ENCODE measurements around the gene SHROOM2.
"Not testable (repeated sequence)": the region's sequence is repeated elsewhere in the genome, so short reads cannot be mapped to it uniquely, and the experiment has no call there.

The SHROOM2 gene

GRCh38 chrX:9845578-9845952, 59.3 kb downstream of the SHROOM2 start:
- DNase-seq (no peak), ATAC-seq (no peak)
- H3K9me3 Mint-ChIP-seq = no peaks in the 10 kb centered on the region
- H3K4me1 Mint-ChIP-seq = peaks cover 13% of the 10 kb centered on the region
- no peak overlapping the region for H3K27ac Mint-ChIP-seq
- H3K4me3 Mint-ChIP-seq = no peak overlapping the region
- H3K27me3 Mint-ChIP-seq = peaks cover 41% of the 10 kb centered on the region

GRCh38 chrX:9846631-9847030, 60.4 kb downstream of the SHROOM2 start:
- DNase-seq = no peak
- H3K9me3 Mint-ChIP-seq = no peaks in the 10 kb centered on the region

GRCh38 chrX:9847071-9847470, 60.8 kb downstream of the SHROOM2 start:
- DNase-seq (no peak), ATAC-seq (no peak)
- Mint-ChIP-seq H3K27ac (no peak overlapping the region), H3K9me3 (no peaks in the 10 kb centered on the region), H3K27me3 (peaks cover 41% of the 10 kb centered on the region), H3K4me3 (no peak overlapping the region), H3K4me1 (peaks cover 13% of the 10 kb centered on the region)

More at GRCh38 chrX:9846631-9847030, 60.4 kb downstream of the SHROOM2 start:
- Mint-ChIP-seq H3K27ac (no peak overlapping the region), H3K27me3 (peaks cover 41% of the 10 kb centered on the region), H3K4me1 (peaks cover 13% of the 10 kb centered on the region), H3K4me3 (no peak overlapping the region)
- no peak for ATAC-seq

DNA sequence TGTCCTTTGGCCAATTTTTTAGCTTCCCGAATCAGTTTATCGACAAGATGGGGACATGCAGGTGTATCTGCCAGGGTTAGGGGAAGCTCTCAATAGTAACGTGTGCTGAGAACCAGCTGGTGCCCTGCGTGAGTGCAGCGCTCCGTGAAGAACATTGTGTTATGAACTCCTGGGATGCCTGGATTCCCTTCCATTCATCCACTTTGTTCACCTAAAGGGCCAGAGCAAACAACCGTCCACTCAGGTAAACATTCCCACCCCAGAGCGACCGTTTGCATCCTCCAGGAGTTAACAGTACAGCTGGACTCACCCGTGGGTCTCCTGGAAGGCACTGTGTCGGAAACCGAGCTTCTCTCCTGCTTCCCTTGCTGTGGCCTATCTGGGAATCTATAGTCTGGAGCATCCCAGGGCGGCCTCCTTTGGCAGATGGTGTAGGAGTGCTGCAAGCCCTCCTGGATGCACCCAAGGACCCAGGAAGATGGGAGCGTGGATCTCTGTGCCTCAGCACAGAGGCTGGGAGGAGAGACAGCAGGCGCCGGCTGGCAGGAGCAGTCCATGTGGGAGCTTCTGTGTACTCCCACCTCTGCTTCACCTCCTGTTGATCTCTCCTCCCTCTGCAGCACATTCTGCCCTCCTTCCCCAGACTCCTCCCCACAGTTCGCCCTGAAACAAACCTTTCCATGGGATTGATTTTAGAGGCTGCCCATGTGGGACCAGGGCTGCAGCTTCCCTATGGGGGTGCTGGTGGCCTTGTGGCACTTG, 62.7 kb downstream of the SHROOM2 start:
- no peak overlapping the region for H3K4me3 Mint-ChIP-seq
- no peaks in the 10 kb centered on the region for H3K9me3 Mint-ChIP-seq
- ATAC-seq (no peak), DNase-seq (no peak)
- H3K4me1 Mint-ChIP-seq = no peaks in the 10 kb centered on the region
- no peak overlapping the region for H3K27ac Mint-ChIP-seq
- H3K27me3 Mint-ChIP-seq = peaks cover 27% of the 10 kb centered on the region

- Mint-ChIP-seq H3K9me3 (no peaks in the 10 kb centered on the region), H3K27ac (no peak overlapping the region), H3K4me1 (no peaks in the 10 kb centered on the region), H3K27me3 (peaks cover 23% of the 10 kb centered on the region), H3K4me3 (no peak overlapping the region)
- DNase-seq (no peak), ATAC-seq (no peak)
These were observed 65.7 kb downstream of the SHROOM2 start for GRCh38 chrX:9851890-9852289.

GRCh38 chrX:9853307-9853706, 67.1 kb downstream of the SHROOM2 start:
- ATAC-seq = no peak
- H3K27ac Mint-ChIP-seq = no peak overlapping the region

GRCh38 chrX:9855561-9856283, 69.5 kb downstream of the SHROOM2 start:
- no peak overlapping the region for H3K27ac Mint-ChIP-seq
- no peak overlapping the region for H3K4me3 Mint-ChIP-seq
- H3K9me3 Mint-ChIP-seq = no peaks in the 10 kb centered on the region
- peaks cover 16% of the 10 kb centered on the region for H3K27me3 Mint-ChIP-seq
- no peak for DNase-seq
- ATAC-seq = no peak
- no peaks in the 10 kb centered on the region for H3K4me1 Mint-ChIP-seq

More at GRCh38 chrX:9853307-9853706, 67.1 kb downstream of the SHROOM2 start:
- H3K4me1 Mint-ChIP-seq = no peaks in the 10 kb centered on the region
- no peak for DNase-seq
- no peaks in the 10 kb centered on the region for H3K9me3 Mint-ChIP-seq
- no peak overlapping the region for H3K4me3 Mint-ChIP-seq
- H3K27me3 Mint-ChIP-seq = peaks cover 19% of the 10 kb centered on the region

DNA sequence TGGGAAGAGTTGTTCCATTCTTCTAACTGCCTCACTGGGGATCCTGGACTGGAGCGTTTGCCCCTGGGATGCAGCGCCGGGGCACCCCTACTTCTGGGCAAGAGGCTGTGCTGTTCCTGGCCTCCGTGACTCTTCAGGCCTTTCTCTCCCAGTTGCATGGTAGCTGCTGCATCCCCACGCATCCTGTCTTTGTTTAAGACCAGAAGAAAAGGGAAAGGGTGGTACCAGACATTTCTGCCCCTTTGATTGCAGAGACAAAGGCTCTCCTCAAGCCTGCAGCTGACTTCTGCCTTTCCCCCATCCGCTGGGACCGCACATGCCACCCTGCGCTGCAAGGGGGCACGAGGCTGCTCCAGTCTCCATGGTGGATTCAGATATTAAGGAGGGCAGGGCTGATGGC, 70.4 kb downstream of the SHROOM2 start:
- Mint-ChIP-seq H3K4me1 (no peaks in the 10 kb centered on the region), H3K4me3 (no peak overlapping the region), H3K9me3 (no peaks in the 10 kb centered on the region), H3K27ac (no peak overlapping the region), H3K27me3 (peaks cover 16% of the 10 kb centered on the region)
- DNase-seq = no peak
- ATAC-seq = no peak

- DNase-seq (no peak), ATAC-seq (no peak)
- Mint-ChIP-seq H3K27ac (no peak overlapping the region), H3K27me3 (peaks cover 16% of the 10 kb centered on the region), H3K4me3 (no peak overlapping the region), H3K9me3 (no peaks in the 10 kb centered on the region), H3K4me1 (no peaks in the 10 kb centered on the region)
These were observed 71.6 kb downstream of the SHROOM2 start for GRCh38 chrX:9857575-9858474.

DNA sequence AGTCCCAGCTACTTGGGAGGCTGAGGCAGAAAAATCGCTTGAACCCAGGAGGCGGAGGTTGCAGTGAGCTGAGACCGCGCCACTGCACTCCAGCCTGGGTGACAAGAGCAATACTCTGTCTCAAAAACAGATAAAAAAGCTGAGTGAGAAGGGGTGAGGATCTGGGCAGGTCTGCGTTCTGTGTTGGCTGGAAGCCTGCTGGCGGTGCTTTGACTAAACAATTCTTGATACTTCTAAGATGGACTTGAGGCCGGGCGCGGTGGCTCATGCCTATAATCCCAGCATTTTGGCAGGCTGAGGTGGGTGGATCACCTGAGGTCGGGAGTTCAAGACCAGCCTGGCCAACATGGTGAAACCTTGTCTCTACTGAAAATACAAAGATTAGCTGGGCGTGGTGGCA, 72.5 kb downstream of the SHROOM2 start:
- not testable (repeated sequence) for H3K4me1 Mint-ChIP-seq, H3K9me3 Mint-ChIP-seq, H3K27ac Mint-ChIP-seq, H3K4me3 Mint-ChIP-seq, ATAC-seq, DNase-seq
- peaks cover 16% of the 10 kb centered on the region for H3K27me3 Mint-ChIP-seq

DNA sequence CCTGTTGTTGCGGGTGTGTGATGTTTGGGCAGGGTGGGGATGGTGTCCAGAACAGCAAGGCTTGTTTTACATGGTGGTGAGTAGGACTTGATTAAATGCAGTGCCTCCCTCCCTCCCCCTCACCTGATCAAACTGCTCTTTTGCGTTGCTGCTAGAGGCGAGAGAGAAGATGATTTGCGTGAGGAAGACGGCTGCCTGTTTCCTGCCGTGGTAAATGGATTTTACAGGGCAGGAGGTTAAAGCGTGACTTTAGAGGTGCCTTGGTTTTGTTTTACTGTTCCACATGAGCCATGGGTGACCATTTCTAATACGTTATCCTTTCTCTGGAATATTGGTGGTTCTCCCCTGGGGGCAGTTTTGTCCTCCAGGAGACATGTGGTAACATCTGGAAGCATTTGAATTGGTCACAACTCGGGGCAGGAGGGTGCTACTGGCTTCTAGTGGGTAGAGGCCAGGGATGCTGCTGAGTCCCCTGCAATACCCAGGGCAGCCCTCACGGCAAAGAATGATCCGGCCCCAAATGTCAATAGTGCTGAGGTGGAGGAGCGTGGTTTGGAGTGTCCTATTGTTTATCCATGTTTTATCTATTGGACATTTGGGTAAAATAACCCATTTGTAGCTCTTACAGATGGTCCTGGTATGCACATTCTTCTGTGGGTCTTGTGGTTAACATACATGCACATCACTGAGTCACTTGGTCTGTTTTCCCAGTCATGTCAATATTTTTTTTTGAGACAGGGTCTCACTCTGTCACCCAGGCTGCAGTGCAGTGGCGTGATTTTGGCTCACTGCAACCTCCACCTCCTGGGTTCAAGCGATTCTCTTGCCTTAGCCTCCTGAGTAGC, 73.7 kb downstream of the SHROOM2 start:
- ATAC-seq (no peak), DNase-seq (no peak)
- Mint-ChIP-seq H3K4me3 (no peak overlapping the region), H3K4me1 (no peaks in the 10 kb centered on the region), H3K27ac (no peak overlapping the region), H3K27me3 (peaks cover 16% of the 10 kb centered on the region), H3K9me3 (no peaks in the 10 kb centered on the region)

- peaks cover 11% of the 10 kb centered on the region for H3K27me3 Mint-ChIP-seq
These were observed 74.6 kb downstream of the SHROOM2 start for GRCh38 chrX:9860826-9861225.

DNA sequence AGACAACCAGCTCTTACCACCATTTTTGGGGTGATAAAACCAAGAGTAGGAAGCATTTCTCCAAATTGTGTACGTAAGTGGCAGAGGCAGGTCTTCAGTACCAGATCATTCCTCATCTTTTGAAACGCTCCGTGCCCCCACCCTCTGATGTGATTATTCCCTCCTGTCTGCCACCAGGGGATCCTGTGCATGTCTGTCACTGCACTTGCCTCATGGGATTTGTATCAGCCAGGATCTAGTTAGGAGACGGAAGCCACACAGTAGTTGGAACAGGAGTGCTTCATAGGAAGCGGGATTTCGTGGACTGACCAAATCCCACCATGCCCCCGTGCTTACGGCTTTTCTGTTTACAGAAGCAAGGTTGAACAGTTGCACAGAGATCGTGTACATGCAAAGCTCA, 75.5 kb downstream of the SHROOM2 start:
- Mint-ChIP-seq H3K27me3 (peaks cover 15% of the 10 kb centered on the region), H3K4me1 (no peaks in the 10 kb centered on the region), H3K27ac (no peak overlapping the region), H3K4me3 (no peak overlapping the region), H3K9me3 (no peaks in the 10 kb centered on the region)
- DNase-seq (no peak), ATAC-seq (no peak)

More at GRCh38 chrX:9860826-9861225, 74.6 kb downstream of the SHROOM2 start:
- no peaks in the 10 kb centered on the region for H3K9me3 Mint-ChIP-seq
- no peak for ATAC-seq
- H3K4me3 Mint-ChIP-seq = no peak overlapping the region
- DNase-seq = no peak
- no peak overlapping the region for H3K27ac Mint-ChIP-seq
- no peaks in the 10 kb centered on the region for H3K4me1 Mint-ChIP-seq

GRCh38 chrX:9862525-9862924, 76.3 kb downstream of the SHROOM2 start:
- Mint-ChIP-seq H3K4me1 (no peaks in the 10 kb centered on the region), H3K9me3 (no peaks in the 10 kb centered on the region), H3K4me3 (no peak overlapping the region), H3K27ac (no peak overlapping the region), H3K27me3 (peaks cover 23% of the 10 kb centered on the region)
- no peak for ATAC-seq
- DNase-seq = no peak

DNA sequence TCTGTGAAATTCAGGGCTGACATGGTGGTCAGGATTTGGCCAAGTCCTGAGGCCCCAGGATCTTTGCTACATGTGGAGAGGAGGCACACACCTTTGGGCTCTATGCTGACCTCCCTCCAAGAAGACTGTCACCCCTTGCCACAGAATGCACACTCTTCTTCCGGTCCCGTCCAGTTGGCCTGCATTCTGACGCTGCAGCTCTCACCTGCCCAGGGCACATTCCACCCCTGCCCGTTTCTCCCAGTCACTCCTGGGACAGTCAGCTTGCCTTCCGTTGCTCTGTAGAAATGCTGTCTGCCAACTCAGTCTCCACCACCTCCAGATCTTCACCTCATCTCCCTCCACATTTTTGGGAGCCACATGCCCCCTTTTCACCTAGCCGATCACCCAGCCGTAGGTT, 76.7 kb downstream of the SHROOM2 start:
- H3K27me3 Mint-ChIP-seq = peaks cover 27% of the 10 kb centered on the region

More for the DNA sequence above, 76.7 kb downstream of the SHROOM2 start:
- no peak overlapping the region for H3K4me3 Mint-ChIP-seq
- ATAC-seq (no peak), DNase-seq (no peak)
- H3K27ac Mint-ChIP-seq = no peak overlapping the region
- H3K9me3 Mint-ChIP-seq = no peaks in the 10 kb centered on the region
- H3K4me1 Mint-ChIP-seq = no peaks in the 10 kb centered on the region

Data from stimulated activated naive CD8-positive, alpha-beta T cell treated with anti-CD3 and anti-CD28 coated beads, Interleukin-15, amount 100 ng/mL, for 72 hours (primary cell).